MM.1S (cell line): ENCODE measurements around the gene HLA-G.

Source experiments
- EZH2 ChIP-seq: fragments of 300-600 bp; sonication (generic); optimal IDR thresholded peaks from 2 replicates; pipeline ENCODE3; 2017; ENCODE audit warnings: low read depth, mild to moderate bottlenecking, antibody characterized with exemption, low read length, mixed read lengths
- EZH2phosphoT487 ChIP-seq: fragments of 300-600 bp; sonication (generic); IDR thresholded peaks from 2 replicates; pipeline ENCODE4 v1.6.1; 2018; ENCODE audit warnings: antibody characterized with exemption, low read length
- TF ChIP-seq, protein P1 (sequence below): fragments of 300-600 bp; sonication (generic); IDR thresholded peaks from 2 replicates; pipeline ENCODE4 v1.5.1; 2016; ENCODE audit warnings: antibody characterized with exemption, low read length, mixed read lengths

- TF ChIP-seq, protein P1, sequence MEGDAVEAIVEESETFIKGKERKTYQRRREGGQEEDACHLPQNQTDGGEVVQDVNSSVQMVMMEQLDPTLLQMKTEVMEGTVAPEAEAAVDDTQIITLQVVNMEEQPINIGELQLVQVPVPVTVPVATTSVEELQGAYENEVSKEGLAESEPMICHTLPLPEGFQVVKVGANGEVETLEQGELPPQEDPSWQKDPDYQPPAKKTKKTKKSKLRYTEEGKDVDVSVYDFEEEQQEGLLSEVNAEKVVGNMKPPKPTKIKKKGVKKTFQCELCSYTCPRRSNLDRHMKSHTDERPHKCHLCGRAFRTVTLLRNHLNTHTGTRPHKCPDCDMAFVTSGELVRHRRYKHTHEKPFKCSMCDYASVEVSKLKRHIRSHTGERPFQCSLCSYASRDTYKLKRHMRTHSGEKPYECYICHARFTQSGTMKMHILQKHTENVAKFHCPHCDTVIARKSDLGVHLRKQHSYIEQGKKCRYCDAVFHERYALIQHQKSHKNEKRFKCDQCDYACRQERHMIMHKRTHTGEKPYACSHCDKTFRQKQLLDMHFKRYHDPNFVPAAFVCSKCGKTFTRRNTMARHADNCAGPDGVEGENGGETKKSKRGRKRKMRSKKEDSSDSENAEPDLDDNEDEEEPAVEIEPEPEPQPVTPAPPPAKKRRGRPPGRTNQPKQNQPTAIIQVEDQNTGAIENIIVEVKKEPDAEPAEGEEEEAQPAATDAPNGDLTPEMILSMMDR = peak; percentile 79
- no peak for TF ChIP-seq EZH2
- TF ChIP-seq EZH2phosphoT487 = no peak
Observed at GRCh38 chr6:29834564-29835436, 7.2 kb downstream of the HLA-G start.
